ENCODE measurements around the gene PARD3B. TPM values are rescaled to one million over a fixed set of nuclear protein-coding genes. Genes with fewer than 3 reads are reported as not detected.

The PARD3B gene
- total RNA-seq, 1 experiment from 2014 or later: 3.6 TPM

- in situ Hi-C loops (cut with HindIII; ENCODE audit: low pct_unique_long_range_greater_than_20kb, low sequenced_read_pairs) (no loop called here), intact Hi-C loops (cut with micrococcal nuclease; ENCODE audit: unreplicated experiment) (no loop called here)
- BruUV-seq (replicated peaks): no TSS peak
- ChIA-PET CTCF (no interaction called here), POLR2A (no interaction called here)
- no peak overlapping the region for H3K27ac ChIP-seq (ENCODE audit: low read length)
- H3K27me3 ChIP-seq (ENCODE audit: control insufficient read depth, insufficient read depth, low read length): no peaks in the 10 kb centered on the region
- H3K4me1 ChIP-seq (ENCODE audit: control insufficient read depth, insufficient read depth, low read length): peaks cover 6% of the 10 kb centered on the region
- H3K36me3 ChIP-seq (ENCODE audit: control insufficient read depth, insufficient read depth, low read length): no peaks in the 10 kb centered on the region
- TF ChIP-seq SIN3A (IDR thresholded peaks at IDR 0.05; ENCODE audit: borderline replicate concordance, insufficient read depth, low read depth, low read length): no peak
- no peak for TF ChIP-seq TCF7L2 (IDR thresholded peaks at IDR 0.05; ENCODE audit: low read depth, low read length)
- no peak for TF ChIP-seq REST (IDR thresholded peaks at IDR 0.05; ENCODE audit: insufficient read depth in 1 of 2, low read depth in 2 of 2, low read length in 1 of 2)
- no peak for TF ChIP-seq POLR2AphosphoS5 (IDR thresholded peaks at IDR 0.05; ENCODE audit: low read depth, low read length)
- TF ChIP-seq CTCF (IDR thresholded peaks at IDR 0.05): no peak
- no peak for ATAC-seq
- 0 out of 2 replicates have a peak, but pooled peaks cover 3% of the 10 kb centered on the region for H3K9me3 ChIP-seq (ENCODE audit: control insufficient read depth, insufficient read depth, low read depth, low read length)
- DNase-seq (ENCODE audit: low read depth, low spot score): no peak
- H3K4me3 ChIP-seq (ENCODE audit: low read depth in 2 of 2, low read length in 2 of 2): peak overlapping the region in 1 of 2 experiments; percentile 11; a peak in 1 of 4 replicates
These were observed 510.9 kb downstream of the PARD3B start for GRCh38 chr2:205056151-205056561.

GRCh38 chr2:205058409-205058808 lies 513.1 kb downstream of the PARD3B start:
- ChIA-PET POLR2A (no interaction called here), CTCF (no interaction called here)
- no peaks in the 10 kb centered on the region for H3K36me3 ChIP-seq (ENCODE audit: control insufficient read depth, insufficient read depth, low read length)
- intact Hi-C loops (cut with micrococcal nuclease; ENCODE audit: unreplicated experiment) (no loop called here), in situ Hi-C loops (cut with HindIII; ENCODE audit: low pct_unique_long_range_greater_than_20kb, low sequenced_read_pairs) (no loop called here)
- H3K4me1 ChIP-seq (ENCODE audit: control insufficient read depth, insufficient read depth, low read length): peaks cover 6% of the 10 kb centered on the region
- H3K9me3 ChIP-seq (ENCODE audit: control insufficient read depth, insufficient read depth, low read depth, low read length): 0 out of 2 replicates have a peak, but pooled peaks cover 3% of the 10 kb centered on the region
- H3K4me3 ChIP-seq (ENCODE audit: low read depth in 2 of 2, low read length in 2 of 2): no peak overlapping the region
- no peak overlapping the region for H3K27ac ChIP-seq (ENCODE audit: low read length)
- TF ChIP-seq CTCF (IDR thresholded peaks at IDR 0.05) (no peak), POLR2AphosphoS5 (IDR thresholded peaks at IDR 0.05; ENCODE audit: low read depth, low read length) (no peak), TCF7L2 (IDR thresholded peaks at IDR 0.05; ENCODE audit: low read depth, low read length) (no peak), SIN3A (IDR thresholded peaks at IDR 0.05; ENCODE audit: borderline replicate concordance, insufficient read depth, low read depth, low read length) (no peak), REST (IDR thresholded peaks at IDR 0.05; ENCODE audit: insufficient read depth in 1 of 2, low read depth in 2 of 2, low read length in 1 of 2) (no peak)
- BruUV-seq (replicated peaks): no TSS peak
- no peak for ATAC-seq
- H3K27me3 ChIP-seq (ENCODE audit: control insufficient read depth, insufficient read depth, low read length): no peaks in the 10 kb centered on the region
- DNase-seq (ENCODE audit: low read depth, low spot score): no peak

All from Panc1 (cell line).